HCT116 (cell line): ENCODE results near the gene PNRC1. TPM values are rescaled to one million over a fixed set of nuclear protein-coding genes. Genes with fewer than 3 reads are reported as not detected.

Source experiments
- ATAC-seq: fragments of 200-7000 bp; cut with Tn5 transposase; 2 replicates; pipeline ENCODE4 v1.9.1; 2020; ENCODE audit warnings: mild to moderate bottlenecking, moderate library complexity
- BruUV-seq: library from RNA; stranded (reverse); fragments of 400-500 nt; replicated peaks from 2 replicates; lab custom pipeline; 2021; lab: Mats Ljungman, UMichigan
- CTCF ChIA-PET: fragments of 300-600 bp; sonication (Branson Sonifier 250); formaldehyde crosslinking; loops from one replicate; lab custom pipeline; 2021; ENCODE audit warnings: antibody characterized with exemption; lab: Charles Lee
- POLR2A ChIA-PET: fragments of 300-600, 350-600 bp; sonication (Branson Sonifier 250); formaldehyde crosslinking; loops from one replicate; lab custom pipeline; 2021; ENCODE audit warnings: antibody characterized with exemption; lab: Charles Lee
- RAD21 ChIA-PET, 2 experiments: fragments of 300-600 bp; sonication (Branson Sonifier 250); formaldehyde crosslinking; loops; one replicate each; lab custom pipeline; 2023; ENCODE audit warnings: low total read pairs in 2 of 2; ENCODE audit not compliant: uncharacterized antibody in 2 of 2, unreplicated experiment in 2 of 2, low non-redundant PET in 1 of 2; lab: Charles Lee
- DNase-seq: peaks from one replicate; pipeline ENCODE4 v3.0.0-alpha.2; 2010; ENCODE audit warnings: low read depth, low spot score
- H2AFZ ChIP-seq: fragments of 200-600 bp; shearing (Covaris generic), sonication (generic); 2 replicates; pipeline ENCODE4 v1.6.1; 2017; ENCODE audit warnings: low read depth, mixed run types, mixed read lengths, antibody characterized with exemption, low read length; ENCODE audit not compliant: poor library complexity, severe bottlenecking
- H3K27ac ChIP-seq: 2 replicates; pipeline ENCODE4 v1.5.1; 2012; ENCODE audit warnings: low read depth, low read length
- H3K27me3 ChIP-seq: fragments of 200-600 bp; sonication (generic); 2 replicates; pipeline ENCODE4 v1.6.1; 2016; ENCODE audit warnings: mixed run types, low read length, mixed read lengths; ENCODE audit not compliant: insufficient read depth
- H3K36me3 ChIP-seq, 2 experiments: fragments of 200-500 bp in 1 of 2; fragments of 200-600 bp in 1 of 2; sonication (Bioruptor generic) in 1 of 2; sonication (generic) in 1 of 2; 2 replicates each; pipeline versions ENCODE4 v1.5.1 to v1.6.1; 2014 to 2016; ENCODE audit warnings: low read length in 2 of 2, inconsistent platforms in 1 of 2, mixed read lengths in 1 of 2, mixed run types in 1 of 2; ENCODE audit not compliant: insufficient read depth in 2 of 2, control insufficient read depth in 1 of 2
- H3K4me1 ChIP-seq, 2 experiments: fragments of 200-600 bp in 1 of 2; sonication (generic) in 1 of 2; 2 replicates each; pipeline versions ENCODE4 v1.5.1 to v1.6.1; 2012 to 2017; ENCODE audit warnings: low read length in 2 of 2, inconsistent platforms in 1 of 2, mild to moderate bottlenecking in 1 of 2, mixed read lengths in 1 of 2, mixed run types in 1 of 2, moderate library complexity in 1 of 2; ENCODE audit not compliant: insufficient read depth in 2 of 2, control insufficient read depth in 1 of 2
- H3K4me2 ChIP-seq: fragments of 200-600 bp; sonication (generic); 2 replicates; pipeline ENCODE4 v1.6.1; 2017; ENCODE audit warnings: mixed run types, low read length, mixed read lengths
- H3K4me3 ChIP-seq, 2 experiments: fragments of 200-600 bp in 1 of 2; sonication (generic) in 1 of 2; replicated peaks in 1 of 2; 2 replicates each; pipeline ENCODE4 v1.5.1; 2011 to 2016; ENCODE audit warnings: low read length in 2 of 2, control low read depth in 1 of 2, low read depth in 1 of 2, mild to moderate bottlenecking in 1 of 2, mixed read lengths in 1 of 2, mixed run types in 1 of 2
- H3K79me2 ChIP-seq: fragments of 200-600 bp; sonication (generic); 2 replicates; pipeline ENCODE4 v1.6.1; 2017; ENCODE audit warnings: mild to moderate bottlenecking, mixed run types, low read length, moderate library complexity, mixed read lengths; ENCODE audit not compliant: insufficient read depth
- H3K9ac ChIP-seq: fragments of 200-600 bp; sonication (generic); 2 replicates; pipeline ENCODE4 v1.6.1; 2016; ENCODE audit warnings: low read length, mixed read lengths
- H3K9me2 ChIP-seq: fragments of 200-600 bp; sonication (generic), shearing (Covaris generic); 2 replicates; pipeline ENCODE4 v1.6.1; 2017; ENCODE audit warnings: mixed run types, mild to moderate bottlenecking, moderate library complexity; ENCODE audit not compliant: insufficient read depth
- H3K9me3 ChIP-seq, 2 experiments: fragments of 200-500 bp in 1 of 2; fragments of 200-600 bp in 1 of 2; sonication (Bioruptor generic) in 1 of 2; sonication (generic) in 1 of 2; 2 replicates each; pipeline ENCODE4 v1.6.1; 2014 to 2017; ENCODE audit warnings: low read length in 2 of 2, mixed read lengths in 2 of 2, inconsistent platforms in 1 of 2, low read depth in 1 of 2, mild to moderate bottlenecking in 1 of 2, mixed run types in 1 of 2, moderate library complexity in 1 of 2; ENCODE audit not compliant: control insufficient read depth in 1 of 2, insufficient read depth in 1 of 2
- H4K20me1 ChIP-seq: fragments of 200-600 bp; sonication (generic), shearing (Covaris generic); 2 replicates; pipeline ENCODE4 v1.6.1; 2017; ENCODE audit warnings: mixed run types, mild to moderate bottlenecking, moderate library complexity; ENCODE audit not compliant: insufficient read depth
- CEBPB ChIP-seq: IDR thresholded peaks from 2 replicates; pipeline ENCODE4 v1.6.1; 2012; ENCODE audit warnings: low read depth
- ELF1 ChIP-seq: IDR thresholded peaks from 2 replicates; pipeline ENCODE4 v1.6.1; 2012; ENCODE audit warnings: low read depth, borderline replicate concordance
- JUND ChIP-seq: IDR thresholded peaks from 2 replicates; pipeline ENCODE4 v1.6.1; 2012
- POLR2A ChIP-seq: IDR thresholded peaks from 2 replicates; pipeline ENCODE4 v1.7.0; 2011; ENCODE audit warnings: borderline replicate concordance; ENCODE audit not compliant: insufficient read depth, insufficient read length; ENCODE audit errors: extremely low read depth
- POLR2AphosphoS5 ChIP-seq: IDR thresholded peaks from 2 replicates; pipeline ENCODE4 v1.6.1; 2011; ENCODE audit warnings: mild to moderate bottlenecking, low read depth, low read length, moderate library complexity
- YY1 ChIP-seq: IDR thresholded peaks from 2 replicates; pipeline ENCODE4 v1.6.1; 2011; ENCODE audit warnings: low read length, low read depth, moderate library complexity, mild to moderate bottlenecking; ENCODE audit not compliant: insufficient replicate concordance; ENCODE audit errors: extremely low read depth
- ZNF274 ChIP-seq: fragments of 200-500 bp; sonication (Bioruptor generic); IDR thresholded peaks from 2 replicates; pipeline ENCODE4 v1.6.1; 2014; ENCODE audit warnings: mild to moderate bottlenecking, low read depth, low read length, inconsistent platforms
- intact Hi-C: fragments of 100-400 bp; cut with micrococcal nuclease; formaldehyde crosslinking; loops from 2 replicates; pipeline ENCODE4 v1.10.0; 2022
- total RNA-seq: library from RNA; stranded (reverse); gene quantifications from one replicate; pipeline ENCODE4 v1.2.1, GENCODE V29; 2021; ENCODE audit not compliant: unreplicated experiment
- TF ChIP-seq, protein P1 (sequence below): IDR thresholded peaks from 2 replicates; pipeline ENCODE4 v1.6.1; 2012
- TF ChIP-seq, protein P2 (sequence below): IDR thresholded peaks from 2 replicates; pipeline ENCODE4 v1.6.1; 2011; ENCODE audit warnings: mild to moderate bottlenecking, low read length, moderate library complexity; ENCODE audit not compliant: insufficient replicate concordance; ENCODE audit errors: extremely low read depth
- TF ChIP-seq, protein P3 (sequence below): IDR thresholded peaks from 2 replicates; pipeline ENCODE4 v1.6.1; 2012
- TF ChIP-seq, protein P4 (sequence below), 3 experiments: fragments of 200-600 bp in 1 of 3; sonication (generic) in 1 of 3; IDR thresholded peaks in 2 of 3; conservative IDR thresholded peaks in 1 of 3; 2 replicates each; pipeline ENCODE4 v1.5.1; 2012 to 2017; ENCODE audit warnings: low read depth in 2 of 3, low read length in 2 of 3, antibody characterized with exemption in 1 of 3, borderline replicate concordance in 1 of 3, control low read depth in 1 of 3, mild to moderate bottlenecking in 1 of 3, mixed read lengths in 1 of 3, mixed run types in 1 of 3, moderate library complexity in 1 of 3; ENCODE audit not compliant: insufficient read depth in 1 of 3

PNRC1 gene
- total RNA-seq, 1 experiment from 2014 or later = 66.8 TPM

DNA sequence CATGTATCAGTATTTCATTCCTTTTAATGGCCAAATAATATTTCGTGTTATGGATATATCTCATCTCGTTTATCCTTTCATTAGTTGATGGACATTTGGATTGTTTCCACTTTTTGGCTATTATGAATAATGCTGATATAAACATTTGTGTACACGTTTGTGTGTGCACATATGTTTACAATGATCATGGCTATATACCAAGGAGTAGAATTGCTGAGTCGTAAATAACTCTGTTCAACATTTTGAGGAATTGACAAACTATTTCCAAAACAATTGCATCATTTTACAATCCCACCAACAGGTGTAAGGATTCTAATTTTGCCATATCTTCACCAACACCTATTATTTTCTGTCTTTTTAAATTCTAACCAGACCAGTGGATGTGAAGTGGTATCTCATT, 26.3 kb upstream of the PNRC1 start:
- Histone ChIP-seq H3K27me3 (no peaks in the 10 kb centered on the region), H3K79me2 (no peaks in the 10 kb centered on the region), H3K36me3 (no peaks in the 10 kb centered on the region), H3K4me1 (no peaks in the 10 kb centered on the region), H3K9me3 (no peaks in the 10 kb centered on the region), H3K9ac (no peak overlapping the region), H4K20me1 (no peaks in the 10 kb centered on the region), H3K4me2 (no peak overlapping the region), H3K4me3 (no peak overlapping the region), H3K27ac (no peak overlapping the region), H2AFZ (no peak overlapping the region), H3K9me2 (no peaks in the 10 kb centered on the region)
- DNase-seq (no peak), ATAC-seq (no peak)
- RAD21 ChIA-PET = no interaction called here
- BruUV-seq = no TSS peak
- POLR2A ChIA-PET = no interaction called here
- CTCF ChIA-PET = no interaction called here
- TF ChIP-seq POLR2A (no peak), YY1 (no peak), ZNF274 (no peak), POLR2AphosphoS5 (no peak), ELF1 (no peak), CEBPB (no peak), JUND (no peak)
- TF ChIP-seq, protein P1, sequence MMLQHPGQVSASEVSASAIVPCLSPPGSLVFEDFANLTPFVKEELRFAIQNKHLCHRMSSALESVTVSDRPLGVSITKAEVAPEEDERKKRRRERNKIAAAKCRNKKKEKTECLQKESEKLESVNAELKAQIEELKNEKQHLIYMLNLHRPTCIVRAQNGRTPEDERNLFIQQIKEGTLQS = no peak
- TF ChIP-seq, protein P2, sequence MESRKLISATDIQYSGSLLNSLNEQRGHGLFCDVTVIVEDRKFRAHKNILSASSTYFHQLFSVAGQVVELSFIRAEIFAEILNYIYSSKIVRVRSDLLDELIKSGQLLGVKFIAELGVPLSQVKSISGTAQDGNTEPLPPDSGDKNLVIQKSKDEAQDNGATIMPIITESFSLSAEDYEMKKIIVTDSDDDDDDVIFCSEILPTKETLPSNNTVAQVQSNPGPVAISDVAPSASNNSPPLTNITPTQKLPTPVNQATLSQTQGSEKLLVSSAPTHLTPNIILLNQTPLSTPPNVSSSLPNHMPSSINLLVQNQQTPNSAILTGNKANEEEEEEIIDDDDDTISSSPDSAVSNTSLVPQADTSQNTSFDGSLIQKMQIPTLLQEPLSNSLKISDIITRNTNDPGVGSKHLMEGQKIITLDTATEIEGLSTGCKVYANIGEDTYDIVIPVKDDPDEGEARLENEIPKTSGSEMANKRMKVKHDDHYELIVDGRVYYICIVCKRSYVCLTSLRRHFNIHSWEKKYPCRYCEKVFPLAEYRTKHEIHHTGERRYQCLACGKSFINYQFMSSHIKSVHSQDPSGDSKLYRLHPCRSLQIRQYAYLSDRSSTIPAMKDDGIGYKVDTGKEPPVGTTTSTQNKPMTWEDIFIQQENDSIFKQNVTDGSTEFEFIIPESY = no peak
- TF ChIP-seq, protein P3, sequence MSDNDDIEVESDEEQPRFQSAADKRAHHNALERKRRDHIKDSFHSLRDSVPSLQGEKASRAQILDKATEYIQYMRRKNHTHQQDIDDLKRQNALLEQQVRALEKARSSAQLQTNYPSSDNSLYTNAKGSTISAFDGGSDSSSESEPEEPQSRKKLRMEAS = no peak
- TF ChIP-seq, protein P4, sequence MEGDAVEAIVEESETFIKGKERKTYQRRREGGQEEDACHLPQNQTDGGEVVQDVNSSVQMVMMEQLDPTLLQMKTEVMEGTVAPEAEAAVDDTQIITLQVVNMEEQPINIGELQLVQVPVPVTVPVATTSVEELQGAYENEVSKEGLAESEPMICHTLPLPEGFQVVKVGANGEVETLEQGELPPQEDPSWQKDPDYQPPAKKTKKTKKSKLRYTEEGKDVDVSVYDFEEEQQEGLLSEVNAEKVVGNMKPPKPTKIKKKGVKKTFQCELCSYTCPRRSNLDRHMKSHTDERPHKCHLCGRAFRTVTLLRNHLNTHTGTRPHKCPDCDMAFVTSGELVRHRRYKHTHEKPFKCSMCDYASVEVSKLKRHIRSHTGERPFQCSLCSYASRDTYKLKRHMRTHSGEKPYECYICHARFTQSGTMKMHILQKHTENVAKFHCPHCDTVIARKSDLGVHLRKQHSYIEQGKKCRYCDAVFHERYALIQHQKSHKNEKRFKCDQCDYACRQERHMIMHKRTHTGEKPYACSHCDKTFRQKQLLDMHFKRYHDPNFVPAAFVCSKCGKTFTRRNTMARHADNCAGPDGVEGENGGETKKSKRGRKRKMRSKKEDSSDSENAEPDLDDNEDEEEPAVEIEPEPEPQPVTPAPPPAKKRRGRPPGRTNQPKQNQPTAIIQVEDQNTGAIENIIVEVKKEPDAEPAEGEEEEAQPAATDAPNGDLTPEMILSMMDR (IDR thresholded peaks at IDR 0.05 in 2 of 3, conservative IDR thresholded peaks at IDR 0.05 in 1 of 3; ENCODE audit: borderline replicate concordance in 1 of 3, insufficient read depth in 1 of 3, low read depth in 2 of 3, low read length in 2 of 3) = no peak
- intact Hi-C loops = no loop called here
